H9 (cell line): ENCODE results near the gene SDF2. TPM values are rescaled to one million over a fixed set of nuclear protein-coding genes. Genes with fewer than 3 reads are reported as not detected.

Experiments
- DNase-seq: peaks from one replicate; pipeline ENCODE4 v3.0.0-alpha.2; 2017
- H2AFZ ChIP-seq: one replicate; pipeline ENCODE4 v1.6.1; 2013; ENCODE audit warnings: mild to moderate bottlenecking, low read length, control low read depth, moderate library complexity
- H2AK5ac ChIP-seq: 2 replicates; pipeline ENCODE4 v1.6.1; 2013; ENCODE audit warnings: low read length, control low read depth, mixed read lengths; ENCODE audit not compliant: insufficient read length
- H2BK120ac ChIP-seq: one replicate; pipeline ENCODE4 v1.6.1; 2013; ENCODE audit warnings: low read depth, mild to moderate bottlenecking, low read length, control low read depth, inconsistent platforms; ENCODE audit not compliant: poor library complexity, severe bottlenecking
- H2BK12ac ChIP-seq: 2 replicates; pipeline ENCODE4 v1.6.1; 2013; ENCODE audit warnings: low read length, control low read depth, mixed read lengths, low read depth; ENCODE audit not compliant: insufficient read length
- H2BK15ac ChIP-seq: 2 replicates; pipeline ENCODE4 v1.6.1; 2013; ENCODE audit warnings: low read depth, low read length, control low read depth
- H2BK20ac ChIP-seq: one replicate; pipeline ENCODE4 v1.6.1; 2013; ENCODE audit warnings: low read depth, mild to moderate bottlenecking, low read length, control low read depth, inconsistent platforms; ENCODE audit not compliant: poor library complexity, severe bottlenecking
- H2BK5ac ChIP-seq: 2 replicates; pipeline ENCODE4 v1.6.1; 2013; ENCODE audit warnings: low read length, control low read depth, mixed read lengths; ENCODE audit not compliant: insufficient read length
- H3K14ac ChIP-seq: 2 replicates; pipeline ENCODE4 v1.6.1; 2013; ENCODE audit warnings: low read length, control low read depth; ENCODE audit not compliant: insufficient read depth
- H3K18ac ChIP-seq: 2 replicates; pipeline ENCODE4 v1.6.1; 2013; ENCODE audit warnings: low read depth, mild to moderate bottlenecking, mixed read lengths, low read length, control low read depth; ENCODE audit not compliant: insufficient read length
- H3K23ac ChIP-seq: 2 replicates; pipeline ENCODE4 v1.6.1; 2013; ENCODE audit warnings: low read length, control low read depth, mixed read lengths, low read depth; ENCODE audit not compliant: insufficient read length
- H3K23me2 ChIP-seq: 2 replicates; pipeline ENCODE4 v1.6.1; 2013; ENCODE audit warnings: low read depth, mild to moderate bottlenecking, mixed read lengths, low read length, control low read depth; ENCODE audit not compliant: insufficient read length, poor library complexity, severe bottlenecking
- H3K27ac ChIP-seq: 2 replicates; pipeline ENCODE4 v1.5.1; 2013; ENCODE audit warnings: low read length, control low read depth, mixed read lengths, low read depth; ENCODE audit not compliant: insufficient read length
- H3K27me3 ChIP-seq: 2 replicates; pipeline ENCODE4 v1.6.1; 2013; ENCODE audit warnings: low read length, control low read depth, inconsistent platforms; ENCODE audit not compliant: insufficient read depth
- H3K4ac ChIP-seq: 2 replicates; pipeline ENCODE4 v1.6.1; 2013; ENCODE audit warnings: low read depth, mild to moderate bottlenecking, control low read depth, inconsistent platforms, low read length, moderate library complexity
- H3K4me1 ChIP-seq: 2 replicates; pipeline ENCODE4 v1.6.1; 2013; ENCODE audit warnings: low read length, control low read depth, inconsistent platforms; ENCODE audit not compliant: insufficient read depth
- H3K4me2 ChIP-seq: 2 replicates; pipeline ENCODE4 v1.6.1; 2013; ENCODE audit warnings: low read length, control low read depth, mixed read lengths; ENCODE audit not compliant: insufficient read length, insufficient read depth
- H3K56ac ChIP-seq: 2 replicates; pipeline ENCODE4 v1.6.1; 2013; ENCODE audit warnings: low read depth, mild to moderate bottlenecking, mixed read lengths, low read length, control low read depth; ENCODE audit not compliant: insufficient read length
- H3K79me1 ChIP-seq: 2 replicates; pipeline ENCODE4 v1.6.1; 2013; ENCODE audit warnings: low read depth, mild to moderate bottlenecking, moderate library complexity, low read length, control low read depth, inconsistent platforms; ENCODE audit not compliant: insufficient read depth, poor library complexity, severe bottlenecking
- H3K79me2 ChIP-seq: 2 replicates; pipeline ENCODE4 v1.6.1; 2013; ENCODE audit warnings: low read length, control low read depth, inconsistent platforms; ENCODE audit not compliant: insufficient read depth
- H3K9ac ChIP-seq: 2 replicates; pipeline ENCODE4 v1.6.1; 2013; ENCODE audit warnings: low read length, control low read depth, mixed read lengths; ENCODE audit not compliant: insufficient read length; ENCODE audit errors: extremely low read depth
- H3K9me3 ChIP-seq: one replicate; pipeline ENCODE4 v1.6.1; 2013; ENCODE audit warnings: low read depth, low read length, inconsistent platforms; ENCODE audit not compliant: control insufficient read depth
- H3T11ph ChIP-seq: one replicate; pipeline ENCODE4 v1.6.1; 2013; ENCODE audit warnings: mild to moderate bottlenecking, low read length, control low read depth, inconsistent platforms
- H4K20me1 ChIP-seq: one replicate; pipeline ENCODE4 v1.6.1; 2013; ENCODE audit not compliant: control insufficient read depth, insufficient read length, insufficient read depth
- H4K5ac ChIP-seq: 2 replicates; pipeline ENCODE4 v1.6.1; 2013; ENCODE audit warnings: low read depth, mild to moderate bottlenecking, mixed read lengths, low read length, control low read depth; ENCODE audit not compliant: insufficient read length
- H4K8ac ChIP-seq: replicated peaks from 2 replicates; pipeline ENCODE4 v1.6.1; 2013; ENCODE audit warnings: low read length, control low read depth, mixed read lengths, low read depth; ENCODE audit not compliant: insufficient read length
- H4K91ac ChIP-seq: 2 replicates; pipeline ENCODE4 v1.6.1; 2013; ENCODE audit warnings: low read depth, mild to moderate bottlenecking, moderate library complexity, mixed read lengths, low read length, control low read depth; ENCODE audit not compliant: insufficient read length
- H3K27ac Mint-ChIP-seq, 3 experiments: 2 replicates in 2 of 3; 3 replicates in 1 of 3; pipeline ENCODE4 v1.8.0; 2020 to 2021; ENCODE audit warnings: mixed read lengths in 3 of 3, mild to moderate bottlenecking in 1 of 3, moderate library complexity in 1 of 3
- H3K27me3 Mint-ChIP-seq: 2 replicates; pipeline ENCODE4 v1.8.0; 2021; ENCODE audit warnings: low read depth, mild to moderate bottlenecking, moderate library complexity, mixed read lengths
- H3K36me3 Mint-ChIP-seq, 3 experiments: 2 replicates in 2 of 3; 3 replicates in 1 of 3; pipeline ENCODE4 v1.8.0; 2020 to 2021; ENCODE audit warnings: low read depth in 3 of 3, mixed read lengths in 3 of 3; ENCODE audit not compliant: insufficient read depth in 1 of 3
- H3K4me1 Mint-ChIP-seq, 2 experiments: 2 replicates each; pipeline ENCODE4 v1.8.0; 2020; ENCODE audit warnings: mixed read lengths in 2 of 2
- H3K4me3 Mint-ChIP-seq, 2 experiments: 2 replicates in 1 of 2; 3 replicates in 1 of 2; pipeline ENCODE4 v1.8.0; 2020 to 2021; ENCODE audit warnings: mild to moderate bottlenecking in 2 of 2, mixed read lengths in 2 of 2, moderate library complexity in 1 of 2
- H3K9me3 Mint-ChIP-seq, 2 experiments: 2 replicates in 1 of 2; 3 replicates in 1 of 2; pipeline ENCODE4 v1.8.0; 2020; ENCODE audit warnings: mild to moderate bottlenecking in 2 of 2, mixed read lengths in 2 of 2, moderate library complexity in 1 of 2
- WGBS: extraction: QIAGEN DNeasy Blood & Tissue Kit; methylation state at CpG from one replicate; pipeline ENCODE4 v1.1.7; 2013; ENCODE audit warnings: missing lambda C conversion rate, low lambda C conversion rate, mixed read lengths; ENCODE audit not compliant: insufficient read length; ENCODE audit errors: extremely low coverage; 5-methylcytosine and 5-hydroxymethylcytosine counted together
- total RNA-seq: library from RNA; stranded (reverse); gene quantifications from 2 replicates; pipeline ENCODE4 v1.2.1, GENCODE V29; 2021
- TF ChIP-seq, protein P1 (sequence below): fragments of 200-600 bp; sonication (generic); conservative IDR thresholded peaks from 3 replicates; pipeline ENCODE4 v1.8.0; 2021; ENCODE audit warnings: antibody characterized with exemption, mild to moderate bottlenecking

The SDF2 gene
- total RNA-seq, 1 experiment from 2014 or later = 40.2 TPM

DNA sequence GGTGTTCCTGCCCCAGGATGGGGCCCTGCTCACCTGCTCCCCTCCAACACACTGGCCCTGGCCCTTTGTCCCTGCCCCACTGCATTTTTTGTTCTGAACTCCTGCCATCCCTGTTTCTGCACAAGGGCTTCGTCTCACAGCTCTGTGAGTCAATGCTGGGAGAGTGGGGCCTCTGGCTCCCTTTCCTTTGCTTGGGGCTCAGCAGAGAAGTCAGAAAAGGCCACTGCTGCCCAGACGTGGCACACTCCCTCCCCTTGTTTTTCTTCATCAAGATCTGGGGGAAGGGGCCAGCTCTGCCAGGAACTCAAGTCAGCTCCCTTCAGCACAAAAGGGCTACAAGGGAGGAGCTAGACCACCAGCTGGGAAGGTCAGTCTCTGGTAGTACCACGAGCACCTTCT lies 41.0 kb upstream of the SDF2 start:
- H3K4me3 Mint-ChIP-seq = peak overlapping the region in 1 of 2 experiments; percentile 21; a peak in 1 of 5 replicates
- no peak overlapping the region for H3K4ac ChIP-seq
- no peak overlapping the region for H2BK12ac ChIP-seq
- H2BK15ac ChIP-seq = no peak overlapping the region
- H3K27me3 ChIP-seq = no peaks in the 10 kb centered on the region
- H4K91ac ChIP-seq = no peak overlapping the region
- H4K8ac ChIP-seq = no peak overlapping the region
- H2AFZ ChIP-seq = no peak overlapping the region
- H2BK120ac ChIP-seq = no peak overlapping the region
- TF ChIP-seq, protein P1, sequence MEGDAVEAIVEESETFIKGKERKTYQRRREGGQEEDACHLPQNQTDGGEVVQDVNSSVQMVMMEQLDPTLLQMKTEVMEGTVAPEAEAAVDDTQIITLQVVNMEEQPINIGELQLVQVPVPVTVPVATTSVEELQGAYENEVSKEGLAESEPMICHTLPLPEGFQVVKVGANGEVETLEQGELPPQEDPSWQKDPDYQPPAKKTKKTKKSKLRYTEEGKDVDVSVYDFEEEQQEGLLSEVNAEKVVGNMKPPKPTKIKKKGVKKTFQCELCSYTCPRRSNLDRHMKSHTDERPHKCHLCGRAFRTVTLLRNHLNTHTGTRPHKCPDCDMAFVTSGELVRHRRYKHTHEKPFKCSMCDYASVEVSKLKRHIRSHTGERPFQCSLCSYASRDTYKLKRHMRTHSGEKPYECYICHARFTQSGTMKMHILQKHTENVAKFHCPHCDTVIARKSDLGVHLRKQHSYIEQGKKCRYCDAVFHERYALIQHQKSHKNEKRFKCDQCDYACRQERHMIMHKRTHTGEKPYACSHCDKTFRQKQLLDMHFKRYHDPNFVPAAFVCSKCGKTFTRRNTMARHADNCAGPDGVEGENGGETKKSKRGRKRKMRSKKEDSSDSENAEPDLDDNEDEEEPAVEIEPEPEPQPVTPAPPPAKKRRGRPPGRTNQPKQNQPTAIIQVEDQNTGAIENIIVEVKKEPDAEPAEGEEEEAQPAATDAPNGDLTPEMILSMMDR = no peak
- H3T11ph ChIP-seq = no peak overlapping the region
- H3K9me3 Mint-ChIP-seq = no peaks in the 10 kb centered on the region
- H2BK20ac ChIP-seq = no peak overlapping the region
- H4K20me1 ChIP-seq = peaks cover 4% of the 10 kb centered on the region
- H3K9me3 ChIP-seq = no peaks in the 10 kb centered on the region
- H3K79me2 ChIP-seq = no peaks in the 10 kb centered on the region
- no peak overlapping the region for H3K56ac ChIP-seq
- no peak overlapping the region for H4K5ac ChIP-seq
- H3K18ac ChIP-seq = no peak overlapping the region
- H2BK5ac ChIP-seq = no peak overlapping the region
- no peak overlapping the region for H3K4me2 ChIP-seq
- H3K36me3 Mint-ChIP-seq = peaks cover 36 to 76% (median 65%) of the 10 kb centered on the region in 3 experiments; a peak in 6 of 7 replicates
- H3K9ac ChIP-seq = no peak overlapping the region
- H3K27ac Mint-ChIP-seq = peak overlapping the region in 2 of 3 experiments; percentile 91; a peak in 5 of 7 replicates
- no peak for DNase-seq
- WGBS = no CpG with 5 or more reads among the region's 3 CpGs
- peaks cover 33 to 37% of the 10 kb centered on the region in 2 experiments for H3K4me1 Mint-ChIP-seq
- no peaks in the 10 kb centered on the region for H3K4me1 ChIP-seq
- no peaks in the 10 kb centered on the region for H3K23me2 ChIP-seq
- no peak overlapping the region for H3K23ac ChIP-seq
- H3K27ac ChIP-seq = no peak overlapping the region
- no peaks in the 10 kb centered on the region for H3K79me1 ChIP-seq
- no peaks in the 10 kb centered on the region for H3K27me3 Mint-ChIP-seq
- H2AK5ac ChIP-seq = no peak overlapping the region
- no peak overlapping the region for H3K14ac ChIP-seq
